ENCODE data around the gene MOV10L1.

MOV10L1 gene

DNA sequence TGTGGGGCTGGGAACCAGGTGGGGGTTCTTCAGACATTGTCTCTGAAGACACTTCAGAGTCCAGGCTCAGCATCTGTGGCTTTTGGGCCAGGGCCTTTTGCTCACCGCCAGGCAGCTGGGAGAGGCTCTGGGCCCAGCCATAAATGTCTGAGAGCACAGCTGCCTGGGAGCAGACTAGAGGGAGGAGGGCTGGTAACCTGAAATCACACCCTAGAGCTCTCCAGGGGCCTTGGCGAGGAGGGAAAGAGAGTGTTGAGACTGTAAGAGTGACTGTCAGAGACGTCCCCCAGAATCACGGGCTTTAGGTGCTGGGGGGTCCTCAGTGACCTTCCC is 100.0 kb downstream of the MOV10L1 start:
- Histone ChIP-seq H3K4me3 (ENCODE audit: low read length) (peak overlapping the region; percentile 60), H3K4me1 (ENCODE audit: low read length) (peaks cover 40% of the 10 kb centered on the region), H3K9ac (ENCODE audit: low read length) (peak overlapping the region; percentile 78; the same call in 1 of the 2 replicates)

GRCh38 chr22:50190182-50190940 is 100.6 kb downstream of the MOV10L1 start:
- H4K20me1 ChIP-seq (ENCODE audit: insufficient read depth, low read length), result no peaks in the 10 kb centered on the region
- TF ChIP-seq, protein P1, sequence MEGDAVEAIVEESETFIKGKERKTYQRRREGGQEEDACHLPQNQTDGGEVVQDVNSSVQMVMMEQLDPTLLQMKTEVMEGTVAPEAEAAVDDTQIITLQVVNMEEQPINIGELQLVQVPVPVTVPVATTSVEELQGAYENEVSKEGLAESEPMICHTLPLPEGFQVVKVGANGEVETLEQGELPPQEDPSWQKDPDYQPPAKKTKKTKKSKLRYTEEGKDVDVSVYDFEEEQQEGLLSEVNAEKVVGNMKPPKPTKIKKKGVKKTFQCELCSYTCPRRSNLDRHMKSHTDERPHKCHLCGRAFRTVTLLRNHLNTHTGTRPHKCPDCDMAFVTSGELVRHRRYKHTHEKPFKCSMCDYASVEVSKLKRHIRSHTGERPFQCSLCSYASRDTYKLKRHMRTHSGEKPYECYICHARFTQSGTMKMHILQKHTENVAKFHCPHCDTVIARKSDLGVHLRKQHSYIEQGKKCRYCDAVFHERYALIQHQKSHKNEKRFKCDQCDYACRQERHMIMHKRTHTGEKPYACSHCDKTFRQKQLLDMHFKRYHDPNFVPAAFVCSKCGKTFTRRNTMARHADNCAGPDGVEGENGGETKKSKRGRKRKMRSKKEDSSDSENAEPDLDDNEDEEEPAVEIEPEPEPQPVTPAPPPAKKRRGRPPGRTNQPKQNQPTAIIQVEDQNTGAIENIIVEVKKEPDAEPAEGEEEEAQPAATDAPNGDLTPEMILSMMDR (IDR thresholded peaks at IDR 0.05; ENCODE audit: low read length), result peak; percentile 55
- TF ChIP-seq EZH2 (optimal IDR thresholded peaks at IDR 0.05; ENCODE audit: low read depth, low read length) (no peak), EZH2phosphoT487 (IDR thresholded peaks at IDR 0.05; ENCODE audit: low read length) (no peak)
- peaks cover 79% of the 10 kb centered on the region for H3K79me2 ChIP-seq (ENCODE audit: low read length)
- peak; percentile 83 for DNase-seq
- peaks cover 36% of the 10 kb centered on the region for H3K4me1 ChIP-seq (ENCODE audit: low read length)
- peak overlapping the region; percentile 75 for H3K4me2 ChIP-seq (ENCODE audit: low read depth, low read length)
- H3K27ac ChIP-seq (ENCODE audit: low read length), result peak overlapping the region; percentile 83
- H2AFZ ChIP-seq (ENCODE audit: low read length), result peak overlapping the region; percentile 40
- peaks cover 44% of the 10 kb centered on the region for H3F3A ChIP-seq (ENCODE audit: insufficient read depth, low read length)
- no peaks in the 10 kb centered on the region for H3K27me3 ChIP-seq (replicated peaks; ENCODE audit: insufficient read depth, low read length)
- peak overlapping the region; percentile 60 for H3K4me3 ChIP-seq (ENCODE audit: low read length)
- H3K9ac ChIP-seq (ENCODE audit: low read length), result peak overlapping the region; percentile 78
- no peaks in the 10 kb centered on the region for H3K9me3 ChIP-seq (replicated peaks; ENCODE audit: insufficient read depth, low read length)
- H3K36me3 ChIP-seq (replicated peaks; ENCODE audit: insufficient read depth, low read length), result no peaks in the 10 kb centered on the region; the same call in 1 of the 2 replicates
- H3K9me2 ChIP-seq (replicated peaks; ENCODE audit: insufficient read depth, low read length), result no peaks in the 10 kb centered on the region

More for the DNA sequence above, 100.0 kb downstream of the MOV10L1 start:
- peak overlapping the region; percentile 83 for H3K27ac ChIP-seq (ENCODE audit: low read length)
- H4K20me1 ChIP-seq (ENCODE audit: insufficient read depth, low read length), result no peaks in the 10 kb centered on the region
- no peaks in the 10 kb centered on the region; the same call in 1 of the 2 replicates for H3K36me3 ChIP-seq (replicated peaks; ENCODE audit: insufficient read depth, low read length)
- peaks cover 44% of the 10 kb centered on the region for H3F3A ChIP-seq (ENCODE audit: insufficient read depth, low read length)
- H2AFZ ChIP-seq (ENCODE audit: low read length), result peak overlapping the region; percentile 40; the same call in 1 of the 2 replicates
- peak; percentile 57 for DNase-seq
- H3K4me2 ChIP-seq (ENCODE audit: low read depth, low read length), result peak overlapping the region; percentile 75
- H3K9me3 ChIP-seq (replicated peaks; ENCODE audit: insufficient read depth, low read length), result no peaks in the 10 kb centered on the region
- TF ChIP-seq EZH2 (optimal IDR thresholded peaks at IDR 0.05; ENCODE audit: low read depth, low read length), result no peak
- TF ChIP-seq, protein P1 (IDR thresholded peaks at IDR 0.05; ENCODE audit: low read length), result no peak
- no peak for TF ChIP-seq EZH2phosphoT487 (IDR thresholded peaks at IDR 0.05; ENCODE audit: low read length)
- H3K27me3 ChIP-seq (replicated peaks; ENCODE audit: insufficient read depth, low read length), result no peaks in the 10 kb centered on the region
- H3K9me2 ChIP-seq (replicated peaks; ENCODE audit: insufficient read depth, low read length), result no peaks in the 10 kb centered on the region
- peaks cover 79% of the 10 kb centered on the region for H3K79me2 ChIP-seq (ENCODE audit: low read length)

GRCh38 chr22:50190941-50191741 is 101.3 kb downstream of the MOV10L1 start:
- Histone ChIP-seq H2AFZ (ENCODE audit: low read length) (peak overlapping the region; percentile 40; the same call in 1 of the 2 replicates), H3K27me3 (replicated peaks; ENCODE audit: insufficient read depth, low read length) (no peaks in the 10 kb centered on the region), H3K9me2 (replicated peaks; ENCODE audit: insufficient read depth, low read length) (no peaks in the 10 kb centered on the region), H3F3A (ENCODE audit: insufficient read depth, low read length) (peaks cover 44% of the 10 kb centered on the region), H3K27ac (ENCODE audit: low read length) (peak overlapping the region; percentile 83), H3K9me3 (replicated peaks; ENCODE audit: insufficient read depth, low read length) (no peaks in the 10 kb centered on the region), H3K79me2 (ENCODE audit: low read length) (peaks cover 76% of the 10 kb centered on the region), H3K9ac (ENCODE audit: low read length) (peak overlapping the region; percentile 78), H3K36me3 (replicated peaks; ENCODE audit: insufficient read depth, low read length) (no peaks in the 10 kb centered on the region; the same call in 1 of the 2 replicates), H4K20me1 (ENCODE audit: insufficient read depth, low read length) (no peaks in the 10 kb centered on the region), H3K4me3 (ENCODE audit: low read length) (peak overlapping the region; percentile 60), H3K4me2 (ENCODE audit: low read depth, low read length) (peak overlapping the region; percentile 75), H3K4me1 (ENCODE audit: low read length) (peaks cover 35% of the 10 kb centered on the region)
- TF ChIP-seq EZH2 (optimal IDR thresholded peaks at IDR 0.05; ENCODE audit: low read depth, low read length) (no peak), EZH2phosphoT487 (IDR thresholded peaks at IDR 0.05; ENCODE audit: low read length) (no peak)
- TF ChIP-seq, protein P1 (IDR thresholded peaks at IDR 0.05; ENCODE audit: low read length), result no peak
- no peak for DNase-seq

Measured in MM.1S (cell line).